Measurements from ENCODE around the gene STX12.

- TF ChIP-seq EZH2 (IDR thresholded peaks at IDR 0.05; ENCODE audit: insufficient read depth, poor library complexity, severe bottlenecking) (no peak), EZH2phosphoT487 (IDR thresholded peaks at IDR 0.05; ENCODE audit: insufficient read depth, low read depth) (no peak)
Measured at GRCh38 chr1:27795601-27796000, 22.6 kb downstream of the STX12 start.
